Mesenchymal stem cell (in vitro differentiated cells and primary cell): ENCODE data around the gene PLXDC1.

Experiments used
- DNase-seq: peaks from one replicate; pipeline ENCODE4 v3.0.0-alpha.2; 2013
- H2AFZ ChIP-seq: one replicate; pipeline ENCODE4 v1.6.1; 2013; ENCODE audit warnings: low read depth, mild to moderate bottlenecking, control low read depth, inconsistent platforms, low read length, moderate library complexity
- H2AK5ac ChIP-seq: 2 replicates; pipeline ENCODE4 v1.6.1; 2013; ENCODE audit warnings: low read length, moderate library complexity, mild to moderate bottlenecking, inconsistent platforms; ENCODE audit not compliant: severe bottlenecking
- H2BK120ac ChIP-seq: one replicate; pipeline ENCODE4 v1.6.1; 2013; ENCODE audit warnings: low read depth, mild to moderate bottlenecking, inconsistent platforms, low read length, moderate library complexity
- H2BK12ac ChIP-seq, 2 experiments: one replicate each; pipeline ENCODE4 v1.6.1; 2013; ENCODE audit warnings: inconsistent platforms in 2 of 2, low read length in 2 of 2, mild to moderate bottlenecking in 2 of 2, moderate library complexity in 2 of 2, control low read depth in 1 of 2
- H2BK15ac ChIP-seq: one replicate; pipeline ENCODE4 v1.6.1; 2013; ENCODE audit warnings: mild to moderate bottlenecking, low read depth, inconsistent platforms; ENCODE audit not compliant: poor library complexity, severe bottlenecking
- H2BK5ac ChIP-seq: 2 replicates; pipeline ENCODE4 v1.6.1; 2013; ENCODE audit warnings: low read depth, mild to moderate bottlenecking, low read length, control low read depth, inconsistent platforms; ENCODE audit not compliant: poor library complexity, severe bottlenecking
- H3K14ac ChIP-seq, 2 experiments: one replicate each; pipeline ENCODE4 v1.6.1; 2013; ENCODE audit warnings: inconsistent platforms in 2 of 2, low read length in 2 of 2, control low read depth in 1 of 2, mild to moderate bottlenecking in 1 of 2, moderate library complexity in 1 of 2
- H3K18ac ChIP-seq, 2 experiments: one replicate each; pipeline ENCODE4 v1.6.1; 2013; ENCODE audit warnings: inconsistent platforms in 2 of 2, low read length in 2 of 2, control low read depth in 1 of 2, low read depth in 1 of 2, mild to moderate bottlenecking in 1 of 2
- H3K23ac ChIP-seq, 2 experiments: one replicate each; pipeline ENCODE4 v1.6.1; 2013; ENCODE audit warnings: inconsistent platforms in 2 of 2, low read length in 2 of 2, mild to moderate bottlenecking in 2 of 2, moderate library complexity in 2 of 2, control low read depth in 1 of 2
- H3K27ac ChIP-seq: 2 replicates; pipeline ENCODE4 v1.5.1; 2013; ENCODE audit warnings: mild to moderate bottlenecking, moderate library complexity, low read length, control low read depth, inconsistent platforms; ENCODE audit not compliant: poor library complexity, severe bottlenecking
- H3K27me3 ChIP-seq, 2 experiments: 2 replicates each; pipeline versions ENCODE4 v1.6.1 to v1.7.0; 2013; ENCODE audit warnings: low read length in 2 of 2, mild to moderate bottlenecking in 2 of 2, moderate library complexity in 2 of 2, control low read depth in 1 of 2, inconsistent platforms in 1 of 2; ENCODE audit not compliant: control insufficient read depth in 1 of 2, insufficient read depth in 1 of 2
- H3K36me3 ChIP-seq, 2 experiments: 2 replicates each; pipeline versions ENCODE4 v1.6.1 to v1.7.0; 2013; ENCODE audit warnings: low read length in 2 of 2, control low read depth in 1 of 2, inconsistent platforms in 1 of 2, low read depth in 1 of 2, mild to moderate bottlenecking in 1 of 2; ENCODE audit not compliant: insufficient read depth in 2 of 2, control insufficient read depth in 1 of 2
- H3K4ac ChIP-seq, 2 experiments: one replicate each; pipeline ENCODE4 v1.6.1; 2013; ENCODE audit warnings: inconsistent platforms in 2 of 2, low read length in 2 of 2, mild to moderate bottlenecking in 2 of 2, moderate library complexity in 2 of 2, control low read depth in 1 of 2, low read depth in 1 of 2
- H3K4me1 ChIP-seq: 2 replicates; pipeline ENCODE4 v1.6.1; 2013; ENCODE audit warnings: low read depth, low read length, control low read depth; ENCODE audit not compliant: control insufficient read depth, insufficient read depth
- H3K4me2 ChIP-seq: 2 replicates; pipeline ENCODE4 v1.6.1; 2013; ENCODE audit warnings: low read length, mild to moderate bottlenecking, inconsistent platforms; ENCODE audit not compliant: poor library complexity, severe bottlenecking
- H3K4me3 ChIP-seq, 2 experiments: 2 replicates each; pipeline versions ENCODE4 v1.5.1 to v1.7.0; 2013; ENCODE audit warnings: low read length in 2 of 2, mild to moderate bottlenecking in 2 of 2, control low read depth in 1 of 2, low read depth in 1 of 2; ENCODE audit not compliant: insufficient read depth in 1 of 2
- H3K79me1 ChIP-seq: replicated peaks from 2 replicates; pipeline ENCODE4 v1.6.1; 2013; ENCODE audit warnings: mild to moderate bottlenecking, control low read depth, low read length, inconsistent platforms; ENCODE audit not compliant: poor library complexity, severe bottlenecking
- H3K9ac ChIP-seq: 2 replicates; pipeline ENCODE4 v1.7.0; 2013; ENCODE audit warnings: mild to moderate bottlenecking, low read length, moderate library complexity
- H3K9me3 ChIP-seq: 2 replicates; pipeline ENCODE4 v1.7.0; 2013; ENCODE audit warnings: mild to moderate bottlenecking, low read length; ENCODE audit not compliant: control insufficient read depth
- H4K8ac ChIP-seq: one replicate; pipeline ENCODE4 v1.6.1; 2013; ENCODE audit warnings: inconsistent platforms, mild to moderate bottlenecking, low read length, moderate library complexity
- H4K91ac ChIP-seq: one replicate; pipeline ENCODE4 v1.6.1; 2013; ENCODE audit warnings: mild to moderate bottlenecking, low read length, inconsistent platforms
- WGBS: methylation state at CpG from one replicate; pipeline ENCODE4 v1.1.7; 2013; ENCODE audit warnings: mixed read lengths; 5-methylcytosine and 5-hydroxymethylcytosine counted together

Gene PLXDC1

DNA sequence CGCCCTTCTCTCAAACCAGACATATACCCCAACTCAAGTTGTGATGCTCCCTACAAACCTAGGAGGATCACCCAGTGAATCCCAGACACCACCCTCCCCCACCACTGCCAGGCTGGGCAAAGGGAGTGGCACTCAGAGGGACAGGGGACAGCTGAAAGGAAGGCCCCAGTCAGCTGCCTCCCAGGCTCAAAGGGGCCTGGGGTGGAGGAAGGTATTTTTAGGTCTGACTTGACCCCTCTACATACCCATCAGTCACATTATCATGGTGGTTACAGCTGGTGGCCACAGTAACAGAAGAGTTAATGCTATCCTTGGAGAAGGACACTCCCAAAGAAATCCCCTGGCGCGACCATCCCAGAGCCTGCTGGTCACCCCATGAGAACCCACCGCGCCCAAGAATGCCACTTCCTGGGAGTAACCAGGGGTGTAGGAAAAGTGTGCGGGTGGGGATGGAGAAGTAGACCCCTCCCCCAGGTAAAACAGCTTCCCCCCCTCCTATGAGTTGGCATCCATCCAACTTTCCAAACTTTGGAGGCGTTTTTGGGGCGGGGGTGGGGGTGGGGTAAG, 44.9 kb upstream of the PLXDC1 start:
- 59% methylated on average over 5 of the region's 8 CpGs for WGBS

GRCh38 chr17:39195568-39196160, 44.2 kb upstream of the PLXDC1 start:
- WGBS: 97% methylated on average over 5 of the region's 8 CpGs
- Histone ChIP-seq H2BK12ac (no peak overlapping the region), H3K4me1 (peaks cover 23% of the 10 kb centered on the region)

More for the DNA sequence above, 44.9 kb upstream of the PLXDC1 start:
- Histone ChIP-seq H3K4me2 (peak overlapping the region; percentile 91), H2AK5ac (peak overlapping the region; percentile 68), H3K9ac (peak overlapping the region; percentile 74), H3K79me1 (peaks cover 38% of the 10 kb centered on the region), H2BK120ac (peak overlapping the region; percentile 22), H3K4me1 (peaks cover 23% of the 10 kb centered on the region), H3K23ac (no peak overlapping the region), H3K9me3 (no peaks in the 10 kb centered on the region), H2BK5ac (no peak overlapping the region), H3K4ac (peak overlapping the region in 1 of 2 experiments; percentile 57), H2AFZ (no peak overlapping the region), H2BK12ac (no peak overlapping the region), H3K18ac (peak overlapping the region in 1 of 2 experiments; percentile 30), H3K27ac (no peak overlapping the region), H4K91ac (peak overlapping the region; percentile 47), H3K4me3 (peak overlapping the region; percentile 49 to 84), H3K27me3 (no peaks in the 10 kb centered on the region), H3K36me3 (peaks cover 31 to 38% of the 10 kb centered on the region in 2 experiments), H4K8ac (peak overlapping the region; percentile 79), H2BK15ac (peak overlapping the region; percentile 85), H3K14ac (peak overlapping the region in 1 of 2 experiments; percentile 19)
- DNase-seq: no peak

DNA sequence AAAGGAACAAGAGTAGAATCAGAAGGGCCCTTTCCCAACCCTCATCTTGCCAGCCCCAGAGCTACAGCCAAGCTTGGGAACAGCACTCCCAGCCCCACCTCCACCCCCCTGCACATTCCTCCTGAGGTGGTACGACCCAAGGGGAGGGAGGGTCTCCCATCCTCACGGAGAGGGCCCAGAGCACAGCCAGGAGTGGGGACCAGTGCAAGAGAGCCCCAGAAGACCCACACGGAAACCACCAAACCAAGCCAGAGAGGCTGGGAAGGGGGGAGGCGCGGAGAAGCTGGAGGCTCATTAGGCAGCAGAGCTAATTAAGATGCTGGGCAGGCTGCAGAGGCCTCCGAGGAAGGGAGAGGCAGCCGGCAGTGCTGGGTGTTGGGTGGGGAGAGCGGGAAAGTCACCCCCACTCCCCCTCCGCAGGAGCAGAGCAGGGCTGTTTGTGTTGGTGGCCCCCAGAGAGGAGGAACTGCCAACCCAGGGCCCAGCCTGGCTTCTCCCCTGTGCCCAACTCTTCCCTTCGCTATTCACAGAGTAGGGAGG, 43.6 kb upstream of the PLXDC1 start:
- Histone ChIP-seq H4K91ac (peak overlapping the region; percentile 31), H4K8ac (peak overlapping the region; percentile 76), H2AFZ (no peak overlapping the region), H3K18ac (peak overlapping the region; percentile 37 to 40), H3K36me3 (peaks cover 36 to 47% of the 10 kb centered on the region in 2 experiments), H3K23ac (peak overlapping the region in 1 of 2 experiments; percentile 34), H3K27ac (no peak overlapping the region), H2BK15ac (peak overlapping the region; percentile 9), H3K4me3 (peak overlapping the region in 1 of 2 experiments; percentile 84), H3K4me1 (peaks cover 23% of the 10 kb centered on the region), H3K14ac (no peak overlapping the region), H3K4ac (peak overlapping the region; percentile 11 to 25), H3K79me1 (peaks cover 38% of the 10 kb centered on the region), H3K4me2 (no peak overlapping the region), H2BK120ac (no peak overlapping the region), H3K9ac (peak overlapping the region; percentile 74), H2BK12ac (peak overlapping the region; percentile 60 to 79), H3K27me3 (no peaks in the 10 kb centered on the region), H3K9me3 (no peaks in the 10 kb centered on the region), H2BK5ac (no peak overlapping the region), H2AK5ac (no peak overlapping the region)
- 57% methylated on average over 9 of the region's 10 CpGs for WGBS
- no peak for DNase-seq

More at GRCh38 chr17:39195568-39196160, 44.2 kb upstream of the PLXDC1 start:
- Histone ChIP-seq H3K4ac (peak overlapping the region; percentile 13 to 25), H3K79me1 (peaks cover 38% of the 10 kb centered on the region), H3K4me2 (no peak overlapping the region), H4K91ac (no peak overlapping the region), H3K14ac (peak overlapping the region in 1 of 2 experiments; percentile 14), H3K27ac (no peak overlapping the region), H2AFZ (no peak overlapping the region), H2BK120ac (no peak overlapping the region), H3K4me3 (peak overlapping the region in 1 of 2 experiments; percentile 84), H3K9me3 (no peaks in the 10 kb centered on the region), H2AK5ac (no peak overlapping the region), H3K36me3 (peaks cover 33 to 42% of the 10 kb centered on the region in 2 experiments), H3K9ac (peak overlapping the region; percentile 74), H3K18ac (no peak overlapping the region), H3K23ac (no peak overlapping the region), H4K8ac (no peak overlapping the region), H2BK5ac (no peak overlapping the region), H2BK15ac (no peak overlapping the region), H3K27me3 (no peaks in the 10 kb centered on the region)
- no peak for DNase-seq
